Endometrial microvascular endothelial cells (primary cell): ENCODE data around the gene PLXNA4. TPM values are rescaled to one million over a fixed set of nuclear protein-coding genes. Genes with fewer than 3 reads are reported as not detected.

Experiments
- in situ Hi-C: cut with HindIII; loops from 2 replicates; pipeline ENCODE4 v1.10.0; 2017; ENCODE audit warnings: low sequenced_read_pairs, low pct_unique_long_range_greater_than_20kb; ENCODE audit errors: inconsistent ontology term
- total RNA-seq: library from RNA; depleted of rRNA; stranded (reverse); fragments of >200 nt; gene quantifications from one replicate; pipeline ENCODE4 v1.2.3, GENCODE V29; 2015; ENCODE audit errors: inconsistent ontology term

PLXNA4 gene
- total RNA-seq, 1 donor from 2014 or later, result 0.19 TPM

DNA sequence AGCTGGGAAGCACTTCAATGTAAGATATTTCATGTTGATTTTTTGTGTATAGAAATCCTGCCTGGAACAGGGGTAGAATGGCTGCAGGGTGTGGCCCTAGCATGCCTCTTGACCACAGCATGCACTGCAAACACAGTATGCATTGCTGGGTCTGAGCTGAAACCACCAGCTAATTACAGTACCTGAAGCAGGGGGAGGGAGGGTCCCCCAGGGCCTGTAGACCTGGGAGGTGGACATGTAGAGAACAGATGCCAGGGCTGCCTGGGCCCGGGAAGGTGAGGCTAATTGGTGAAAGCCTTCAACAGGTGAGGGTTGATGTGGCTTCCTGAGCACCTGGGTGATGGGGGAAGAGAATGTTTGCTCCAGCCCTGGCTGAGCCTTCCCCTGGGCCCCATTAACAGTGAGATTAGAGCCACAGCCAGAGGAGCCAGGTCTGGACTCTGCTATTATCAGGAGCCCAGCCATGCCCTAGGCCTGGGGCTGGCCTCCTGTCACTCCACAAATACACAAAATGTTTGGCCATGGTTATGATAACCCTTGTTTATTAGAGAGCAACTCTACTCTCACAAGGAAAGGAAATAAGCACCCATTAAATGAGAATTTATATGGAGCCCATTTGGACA lies 83.3 kb downstream of the PLXNA4 start:
- in situ Hi-C loops, result loop anchor here (25.0 kb wide), 1 partner anchor 94 kb away; the partner anchor contains the start of gene PLXNA4

DNA sequence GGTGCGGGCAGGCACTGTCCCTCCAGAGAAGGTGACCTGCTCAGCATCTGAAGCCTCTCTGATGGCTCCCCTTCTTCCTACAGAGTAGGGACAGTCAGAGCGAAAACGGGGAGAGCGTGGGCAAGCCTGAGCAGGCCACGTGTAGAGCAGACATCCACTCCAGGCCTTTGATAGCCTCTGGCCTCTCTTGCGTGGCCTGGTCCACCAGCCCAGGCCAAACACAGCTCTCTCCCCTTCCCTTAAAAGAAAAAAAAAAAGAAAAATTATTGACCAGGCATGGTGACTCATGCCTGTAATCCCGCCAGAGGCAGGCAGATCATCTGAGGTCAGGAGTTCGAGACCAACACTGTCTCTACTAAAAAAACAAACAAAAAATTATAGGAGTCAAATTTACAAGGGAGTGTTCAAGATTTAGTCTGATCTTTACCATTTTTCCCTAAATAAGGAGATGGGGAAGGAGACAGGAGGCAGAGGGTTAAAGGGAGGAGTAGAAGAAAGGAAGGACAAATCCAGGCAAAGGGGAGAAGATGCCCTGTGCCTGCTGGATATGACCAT lies 84.8 kb downstream of the PLXNA4 start:
- in situ Hi-C loops, result loop anchor here (25.0 kb wide), 1 partner anchor 96 kb away; the partner anchor contains the start of gene PLXNA4

DNA sequence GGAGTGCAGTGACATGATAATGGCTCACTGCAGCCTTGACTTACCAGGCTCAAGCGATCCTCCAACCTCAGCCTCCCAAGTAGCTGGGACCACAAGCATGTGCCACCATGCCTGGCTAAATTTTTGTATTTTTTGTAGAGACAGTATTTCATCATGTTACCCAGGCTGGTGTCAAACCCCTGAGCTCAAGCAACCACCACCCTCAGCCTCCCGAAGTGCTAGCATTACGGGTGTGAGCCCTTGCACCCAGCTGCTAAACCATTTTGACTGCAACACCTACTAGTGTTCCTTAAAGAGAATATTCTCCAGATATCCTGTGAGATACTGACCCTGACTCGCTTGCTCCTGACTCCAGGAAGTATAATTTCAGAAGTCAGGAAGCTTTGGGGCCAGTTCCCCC lies 85.8 kb downstream of the PLXNA4 start:
- in situ Hi-C loops, result loop anchor here (25.0 kb wide), 1 partner anchor 97 kb away; the partner anchor contains the start of gene PLXNA4

GRCh38 chr7:132489776-132490237 lies 86.5 kb downstream of the PLXNA4 start:
- in situ Hi-C loops, result loop anchor here (25.0 kb wide), 1 partner anchor 97 kb away; the partner anchor contains the start of gene PLXNA4

DNA sequence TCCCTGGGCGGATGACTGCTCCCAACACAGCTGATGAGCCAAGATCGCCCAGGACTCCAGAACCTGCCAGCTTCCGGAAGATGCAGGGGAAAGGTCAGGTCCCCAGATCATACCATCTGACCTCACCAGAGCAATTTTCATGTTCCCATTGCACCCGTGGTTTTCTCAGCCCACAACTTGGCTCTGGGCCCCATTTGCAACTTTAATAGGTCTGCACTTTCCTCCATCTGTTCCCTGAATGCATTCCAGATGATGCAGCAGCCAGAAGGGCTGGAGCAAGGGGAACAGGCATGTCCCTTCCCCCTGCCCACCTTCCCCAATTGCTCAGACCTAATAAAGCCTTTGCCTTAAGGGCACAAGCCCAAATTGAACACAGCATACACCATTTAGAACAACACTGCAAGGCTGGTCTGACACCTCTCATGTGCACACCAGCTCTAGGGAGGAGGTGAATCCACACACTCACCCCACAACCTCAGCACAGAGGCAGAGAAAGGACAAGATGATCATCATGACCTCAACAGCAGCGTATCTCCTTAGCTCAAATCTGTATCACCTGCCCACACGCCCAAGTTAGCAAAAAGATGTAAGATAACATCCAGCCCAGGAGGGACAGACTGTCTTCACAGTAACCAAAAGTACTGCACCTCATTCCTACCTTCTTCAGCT lies 87.5 kb downstream of the PLXNA4 start:
- in situ Hi-C loops, result loop anchor here (25.0 kb wide), 1 partner anchor 99 kb away; the partner anchor contains the start of gene PLXNA4

DNA sequence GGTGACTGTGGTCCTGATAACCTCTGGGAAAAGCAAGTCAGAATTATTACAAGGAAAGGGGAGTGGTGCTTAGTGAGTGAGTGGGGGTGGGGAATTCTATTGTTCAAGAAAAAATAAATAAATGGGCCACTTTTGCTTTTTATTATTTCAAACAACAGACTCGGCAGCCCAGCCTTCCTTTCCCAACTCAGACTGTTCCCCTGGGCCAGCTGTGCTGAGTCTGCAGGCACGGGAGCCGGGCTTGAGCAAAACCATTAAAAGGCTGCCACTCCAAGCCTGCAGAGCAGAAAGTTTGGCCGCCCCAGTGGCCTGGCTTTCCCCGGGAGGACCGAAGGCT lies 90.0 kb downstream of the PLXNA4 start:
- in situ Hi-C loops, result loop anchor here (25.0 kb wide), 1 partner anchor 101 kb away; the partner anchor contains the start of gene PLXNA4

DNA sequence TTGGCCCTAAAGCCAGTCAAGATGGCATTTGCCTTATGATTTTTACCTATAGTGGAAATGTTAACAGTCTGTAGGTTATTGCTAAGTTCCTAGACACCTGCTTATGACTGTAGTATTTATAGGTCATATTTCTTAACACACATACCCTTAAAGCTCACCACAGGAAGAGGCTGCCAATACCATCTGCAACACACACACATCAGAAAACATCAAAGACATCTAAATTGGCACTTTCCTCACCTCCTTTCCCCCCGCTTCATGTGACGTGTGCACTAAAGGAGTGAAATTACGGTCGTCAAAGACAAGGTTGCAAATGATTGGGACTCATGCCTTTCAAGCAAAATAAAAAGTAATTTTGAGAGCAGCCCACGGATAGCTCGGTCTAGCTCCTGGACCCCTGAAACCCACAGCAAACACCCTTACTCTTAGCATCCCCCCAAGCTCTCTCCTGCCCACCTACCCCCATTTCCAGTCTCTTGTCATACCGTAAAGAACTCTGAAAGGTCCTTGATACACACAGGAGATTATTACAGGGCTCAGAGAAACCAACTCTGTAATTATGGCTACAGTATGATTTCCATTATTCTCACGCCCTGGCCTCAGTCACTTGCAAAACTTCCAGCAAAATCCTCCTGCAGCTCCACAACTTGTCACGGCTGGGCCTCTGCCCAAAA lies 90.5 kb downstream of the PLXNA4 start:
- in situ Hi-C loops, result loop anchor here (25.0 kb wide), 1 partner anchor 102 kb away; the partner anchor contains the start of gene PLXNA4

DNA sequence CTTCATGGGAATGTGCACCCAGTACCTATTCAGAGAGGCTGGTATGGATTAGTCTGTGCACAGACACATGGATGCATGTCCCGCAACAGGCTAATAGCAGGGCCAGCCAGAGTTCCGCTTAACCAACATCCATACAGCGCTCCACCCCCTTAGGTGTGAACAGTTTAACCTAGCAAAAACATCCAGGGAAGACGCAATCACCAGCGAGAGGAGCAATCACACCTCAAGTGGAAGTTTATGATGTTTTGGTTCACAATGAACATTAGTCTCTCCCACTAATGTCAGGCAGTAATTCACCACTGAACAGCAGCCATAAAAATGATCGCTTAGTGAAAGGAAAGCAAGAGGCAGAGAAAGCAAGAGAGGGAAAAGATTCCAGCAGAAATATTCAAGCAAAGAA lies 91.1 kb downstream of the PLXNA4 start:
- in situ Hi-C loops, result loop anchor here (25.0 kb wide), 1 partner anchor 102 kb away; the partner anchor contains the start of gene PLXNA4

DNA sequence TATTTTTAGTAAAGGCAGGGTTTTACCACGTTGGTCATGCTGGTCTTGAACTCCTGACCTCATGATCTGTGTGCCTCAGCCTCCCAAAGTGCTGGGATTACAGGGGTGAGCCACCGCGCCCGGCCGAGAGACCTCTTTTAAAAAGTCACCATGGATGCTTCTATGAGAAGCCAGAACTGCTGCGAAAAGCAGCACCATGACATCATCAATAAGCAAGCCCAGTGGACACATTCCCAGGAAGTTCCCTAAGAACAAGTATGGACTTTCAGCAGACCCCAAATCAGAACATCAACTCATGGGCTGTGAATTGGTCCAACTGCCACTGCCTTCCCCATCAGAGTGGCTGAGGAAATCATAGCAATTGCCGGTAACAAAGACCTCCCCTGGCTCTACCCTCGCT lies 93.4 kb downstream of the PLXNA4 start:
- in situ Hi-C loops, result loop anchor here (25.0 kb wide), 1 partner anchor 104 kb away; the partner anchor contains the start of gene PLXNA4

DNA sequence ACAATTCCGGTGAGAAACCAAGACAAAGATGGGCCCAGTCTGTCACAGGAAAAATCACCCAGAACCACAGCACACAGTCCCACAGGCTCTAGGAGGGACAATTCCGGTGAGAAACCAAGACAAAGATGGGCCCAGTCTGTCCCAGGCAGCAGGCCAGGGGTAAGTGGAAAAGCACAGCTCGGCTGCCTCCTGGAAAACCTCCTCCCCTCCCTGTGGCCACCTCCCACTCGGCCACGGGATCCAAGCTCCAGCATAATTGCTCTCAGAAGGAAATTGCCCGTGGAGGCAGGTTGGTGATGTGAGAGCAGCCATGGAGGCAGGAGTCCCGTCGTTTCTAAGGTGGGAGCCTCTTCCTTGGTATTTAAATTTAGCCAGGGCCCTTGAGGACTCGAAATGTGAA lies 95.7 kb downstream of the PLXNA4 start:
- in situ Hi-C loops, result loop anchor here (25.0 kb wide), 1 partner anchor 107 kb away; the partner anchor contains the start of gene PLXNA4

- in situ Hi-C loops, result loop anchor here (25.0 kb wide), 1 partner anchor 111 kb away; the partner anchor contains the start of gene PLXNA4
Measured at GRCh38 chr7:132476541-132476940, 99.7 kb downstream of the PLXNA4 start.

DNA sequence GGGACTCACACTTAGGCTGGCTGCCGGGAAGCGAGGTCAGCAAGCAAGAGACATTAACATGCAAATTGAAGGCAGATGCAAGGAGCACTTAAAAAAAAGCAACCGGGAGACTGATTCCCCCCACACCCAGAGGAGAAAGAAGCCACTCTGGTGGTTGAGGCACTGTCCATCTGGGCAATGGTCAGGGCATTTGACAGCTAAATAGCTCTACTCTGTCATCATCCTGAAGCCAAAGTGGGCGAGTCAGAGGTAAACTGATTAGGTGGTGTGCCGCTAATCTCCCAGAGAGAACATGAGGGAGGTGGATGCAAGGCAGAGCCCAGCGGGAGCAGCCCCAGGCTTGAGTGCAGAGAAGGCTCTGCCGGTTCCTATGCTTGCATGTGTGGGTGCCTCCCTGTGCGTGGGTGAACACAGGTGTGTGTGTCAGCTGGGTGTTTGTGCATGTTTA lies 100.6 kb downstream of the PLXNA4 start:
- in situ Hi-C loops, result loop anchor here (25.0 kb wide), 1 partner anchor 112 kb away; the partner anchor contains the start of gene PLXNA4

- in situ Hi-C loops, result loop anchor here (25.0 kb wide), 1 partner anchor 112 kb away; the partner anchor contains the start of gene PLXNA4
Measured at GRCh38 chr7:132475037-132475668, 101.1 kb downstream of the PLXNA4 start.

- in situ Hi-C loops, result no loop called here
Measured at GRCh38 chr7:132472463-132473120, 103.7 kb downstream of the PLXNA4 start.

DNA sequence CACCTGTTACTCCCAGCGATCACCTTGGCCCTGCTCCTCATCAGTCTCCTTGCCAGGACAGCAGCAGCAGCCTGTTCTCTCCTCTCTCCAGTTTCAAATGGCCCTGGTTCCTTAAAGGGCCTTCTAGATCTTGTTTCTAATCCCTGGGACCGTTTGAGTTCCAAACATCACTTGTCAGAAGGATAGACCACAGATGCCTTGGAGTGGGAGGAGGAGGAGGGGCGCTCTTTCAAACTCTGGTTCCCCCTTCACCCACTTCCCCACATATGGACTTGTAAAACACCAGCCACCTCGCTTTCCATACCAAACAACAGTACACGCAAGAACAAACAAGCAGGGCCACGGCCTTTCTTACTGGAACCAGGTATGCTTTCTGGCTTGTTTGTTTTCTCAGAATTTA lies 104.8 kb downstream of the PLXNA4 start:
- in situ Hi-C loops, result no loop called here

DNA sequence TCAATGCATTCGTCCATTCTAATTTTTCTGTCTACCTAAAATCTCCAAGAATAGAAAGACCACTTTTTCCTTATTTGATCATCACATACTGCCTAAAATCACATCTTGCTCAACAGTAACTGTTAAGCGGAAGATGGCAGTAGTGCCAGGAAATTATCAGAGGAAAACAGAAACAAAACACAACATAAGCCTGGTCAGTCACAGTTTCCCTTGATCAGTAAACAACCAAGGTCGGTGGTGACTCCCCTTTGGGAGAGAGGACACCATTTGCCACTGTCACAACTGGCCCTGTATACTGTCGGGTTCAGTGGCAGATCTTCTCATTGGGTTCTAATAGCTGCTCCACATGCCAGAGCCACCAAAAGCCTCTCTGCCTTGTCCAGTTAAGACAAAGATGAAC lies 106.6 kb downstream of the PLXNA4 start:
- in situ Hi-C loops, result no loop called here

- in situ Hi-C loops, result no loop called here
Measured at GRCh38 chr7:132469264-132469663, 107.0 kb downstream of the PLXNA4 start.

DNA sequence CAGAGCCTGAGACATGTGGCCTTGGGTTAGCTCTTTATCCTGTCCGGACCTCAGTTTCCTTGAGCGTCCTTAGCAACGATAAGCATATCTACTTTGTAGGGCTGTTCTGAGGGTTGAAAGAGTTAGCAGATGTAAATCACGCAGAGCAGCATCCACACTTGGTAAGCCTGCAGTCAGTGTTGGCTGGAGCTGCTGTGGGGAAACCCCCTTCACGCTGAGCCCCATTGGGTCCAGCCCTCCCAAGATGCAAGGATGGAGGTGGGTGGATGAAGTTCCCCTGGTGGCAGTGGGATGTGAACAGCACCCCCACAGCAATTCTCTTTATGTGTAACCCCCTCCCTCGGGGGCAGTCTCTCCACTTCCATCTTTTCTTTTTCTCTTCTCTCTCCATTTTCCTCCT lies 109.9 kb downstream of the PLXNA4 start:
- in situ Hi-C loops, result no loop called here
